K562 (cell line): Measurements from ENCODE around the gene ALKBH2. TPM values are rescaled to one million over a fixed set of nuclear protein-coding genes. Genes with fewer than 3 reads are reported as not detected.

Experiments
- ATAC-seq: fragments of 200-7000 bp; cut with Tn5 transposase; 3 replicates; pipeline ENCODE4 v1.9.1; 2020; ENCODE audit warnings: moderate library complexity
- BruUV-seq: library from RNA; stranded (reverse); fragments of 400-500 nt; replicated peaks from 2 replicates; lab custom pipeline; 2021; lab: Mats Ljungman, UMichigan
- CTCF ChIA-PET: fragments of 300-600 bp; formaldehyde crosslinking; extraction: SDS; loops from one replicate; lab custom pipeline; 2021; ENCODE audit warnings: low intra/inter-chr PET ratio; lab: Yijun Ruan, JAX
- POLR2A ChIA-PET: fragments of 300-600, 350-650 bp; sonication (Branson Sonifier 250); formaldehyde crosslinking; extraction: SDS; loops from one replicate; lab custom pipeline; 2021; ENCODE audit warnings: antibody characterized with exemption, inconsistent platforms; lab: Yijun Ruan, JAX
- DNase-seq, 4 experiments: peaks; one replicate each; pipeline versions ENCODE4 v3.0.0 to v3.0.0-alpha.2; 2011 to 2018; ENCODE audit warnings: low spot score in 3 of 4, mixed read lengths in 3 of 4; ENCODE audit errors: extremely low read depth in 1 of 4
- FAIRE-seq: peaks from 2 replicates; lab custom pipeline; 2011; peaks lifted over from hg19 to GRCh38; lab: Jason Lieb, UNC
- H2AFZ ChIP-seq: 2 replicates; pipeline ENCODE4 v1.6.0; 2011; ENCODE audit warnings: low read depth, low read length, control low read depth, inconsistent platforms
- H3K27ac ChIP-seq: fragments of 200-600 bp; 3 replicates; pipeline ENCODE4 v1.8.0; 2011; ENCODE audit warnings: low read depth, mild to moderate bottlenecking, control low read depth, inconsistent platforms, low read length, moderate library complexity, mixed read lengths; ENCODE audit errors: extremely low read depth
- H3K27me3 ChIP-seq, 2 experiments: fragments of 300-600 bp in 1 of 2; 2 replicates in 1 of 2; 3 replicates in 1 of 2; pipeline versions ENCODE4 v1.6.0 to v1.8.0; 2011; ENCODE audit warnings: inconsistent platforms in 2 of 2, low read length in 2 of 2, mild to moderate bottlenecking in 1 of 2, mixed read lengths in 1 of 2, moderate library complexity in 1 of 2; ENCODE audit not compliant: control insufficient read depth in 2 of 2, insufficient read depth in 2 of 2
- H3K36me3 ChIP-seq: fragments of 300-600 bp; 3 replicates; pipeline ENCODE4 v1.8.0; 2011; ENCODE audit warnings: mild to moderate bottlenecking, low read length, inconsistent platforms; ENCODE audit not compliant: control insufficient read depth, insufficient read depth
- H3K4me1 ChIP-seq, 2 experiments: fragments of 200-600 bp in 1 of 2; replicated peaks in 1 of 2; 2 replicates in 1 of 2; 3 replicates in 1 of 2; pipeline versions ENCODE4 v1.5.1 to v1.8.0; 2011; ENCODE audit warnings: inconsistent platforms in 2 of 2, low read length in 2 of 2, mild to moderate bottlenecking in 1 of 2, mixed read lengths in 1 of 2, moderate library complexity in 1 of 2; ENCODE audit not compliant: control insufficient read depth in 2 of 2, insufficient read depth in 2 of 2
- H3K4me2 ChIP-seq: 2 replicates; pipeline ENCODE4 v1.6.1; 2011; ENCODE audit warnings: low read length, control low read depth, inconsistent platforms, mixed read lengths; ENCODE audit not compliant: insufficient read depth
- H3K4me3 ChIP-seq: fragments of 200-600 bp; sonication (generic), shearing (Covaris generic); 2 replicates; pipeline ENCODE4 v1.5.1; 2016; ENCODE audit warnings: control low read depth, inconsistent platforms
- H3K79me2 ChIP-seq: fragments of 200-600 bp; 3 replicates; pipeline ENCODE4 v1.8.0; 2011; ENCODE audit warnings: low read length, inconsistent platforms; ENCODE audit not compliant: control insufficient read depth, insufficient read depth
- H3K9ac ChIP-seq, 2 experiments: 2 replicates each; pipeline versions ENCODE4 v1.6.0 to v1.6.1; 2011; ENCODE audit warnings: low read depth in 2 of 2, low read length in 2 of 2, control low read depth in 1 of 2, inconsistent platforms in 1 of 2, mild to moderate bottlenecking in 1 of 2, mixed read lengths in 1 of 2; ENCODE audit not compliant: insufficient read depth in 1 of 2
- H3K9me1 ChIP-seq: one replicate; pipeline ENCODE4 v1.6.0; 2011; ENCODE audit warnings: inconsistent platforms, mild to moderate bottlenecking, low read length, moderate library complexity; ENCODE audit not compliant: control insufficient read depth, insufficient read depth
- H3K9me3 ChIP-seq: replicated peaks from 2 replicates; pipeline ENCODE4 v1.5.1; 2011; ENCODE audit warnings: low read depth, low read length, inconsistent platforms; ENCODE audit not compliant: control insufficient read depth, insufficient read depth
- H4K20me1 ChIP-seq: replicated peaks from 2 replicates; pipeline ENCODE4 v1.6.1; 2011; ENCODE audit warnings: low read length, inconsistent platforms, mixed read lengths; ENCODE audit not compliant: control insufficient read depth, insufficient read depth
- CBX2 ChIP-seq: fragments of 200-600 bp; sonication (generic); IDR thresholded peaks from one replicate; pipeline ENCODE4 v1.6.1; 2012; ENCODE audit warnings: mild to moderate bottlenecking, low read length, inconsistent platforms; ENCODE audit not compliant: insufficient read depth, poor library complexity, severe bottlenecking
- GTF2A2 ChIP-seq: IDR thresholded peaks from 2 replicates; pipeline ENCODE4 v1.6.1; 2016; ENCODE audit warnings: mild to moderate bottlenecking, missing genetic modification characterization, missing compliant biosample characterization
- PHB2 ChIP-seq: fragments of 450-650 bp; IDR thresholded peaks from 2 replicates; pipeline ENCODE4 v1.6.1; 2017; ENCODE audit warnings: low read depth
- POLR3G ChIP-seq: IDR thresholded peaks from 2 replicates; pipeline ENCODE4 v1.6.1; 2011; ENCODE audit not compliant: insufficient read length, insufficient replicate concordance; ENCODE audit errors: extremely low read depth
- RAD21 ChIP-seq, 2 experiments: fragments of 250-450 bp in 1 of 2; fragments of 450-650 bp in 1 of 2; sonication (Bioruptor Pico) in 1 of 2; formaldehyde crosslinking in 1 of 2; IDR thresholded peaks in 1 of 2; conservative IDR thresholded peaks in 1 of 2; 2 replicates each; pipeline versions ENCODE4 v1.4.0 to v1.8.0; 2020 to 2022; ENCODE audit warnings: mild to moderate bottlenecking in 2 of 2, moderate library complexity in 1 of 2
- U2AF1 ChIP-seq: fragments of 200-400 bp; formaldehyde crosslinking; optimal IDR thresholded peaks from 2 replicates; pipeline ENCODE3; 2017; ENCODE audit warnings: mild to moderate bottlenecking, low read depth, low read length, moderate library complexity
- UBTF ChIP-seq, 2 experiments: IDR thresholded peaks; 2 replicates each; pipeline ENCODE4 v1.6.1; 2012; ENCODE audit warnings: improper control_type of control experiment in 2 of 2, low read depth in 2 of 2, low read length in 2 of 2, borderline replicate concordance in 1 of 2
- ZBTB8A ChIP-seq: fragments of 450-650 bp; IDR thresholded peaks from 2 replicates; pipeline ENCODE4 v1.6.1; 2018; ENCODE audit warnings: mild to moderate bottlenecking, moderate library complexity; ENCODE audit not compliant: partially characterized antibody
- ZEB2 ChIP-seq: fragments of 450-650 bp; IDR thresholded peaks from 2 replicates; pipeline ENCODE4 v1.6.1; 2016
- ZNF282 ChIP-seq: sonication (generic); formaldehyde crosslinking; IDR thresholded peaks from 2 replicates; pipeline ENCODE4 v1.8.1; 2023; ENCODE audit warnings: missing genetic modification reagents
- ZNF324 ChIP-seq: fragments of 250-450 bp; sonication (Bioruptor Pico); IDR thresholded peaks from 2 replicates; pipeline ENCODE4 v1.4.0; 2020; ENCODE audit warnings: mild to moderate bottlenecking
- ZNF449 ChIP-seq: fragments of 250-450 bp; sonication (Bioruptor Pico); IDR thresholded peaks from 2 replicates; pipeline ENCODE4 v1.8.0; 2022; ENCODE audit warnings: moderate library complexity, mild to moderate bottlenecking, inconsistent platforms
- WGBS: fragments of 100-300 bp; shearing (Covaris generic); methylation state at CpG from one replicate; pipeline ENCODE4 v1.1.6; 2016; ENCODE audit warnings: low coverage, mixed read lengths; ENCODE audit not compliant: insufficient coverage; ENCODE audit errors: missing lambda C conversion rate; 5-methylcytosine and 5-hydroxymethylcytosine counted together
- in situ Hi-C: fragments of 300-500 bp; cut with MboI; formaldehyde crosslinking; loops from 4 replicates; pipeline ENCODE4 v1.15.0; 2018; ENCODE audit warnings: inconsistent platforms, mixed read lengths
- intact Hi-C: fragments of 100-400 bp; cut with micrococcal nuclease; formaldehyde crosslinking; loops from 2 replicates; pipeline ENCODE4 v1.14.2; 2022
- polyA plus RNA-seq, 8 experiments: library from polyadenylated mRNA; depleted of rRNA in 4 of 8; stranded (reverse) in 5 of 8; unstranded in 3 of 8; fragments of >200 nt; fragmentation: Nextera tagmentation in 2 of 8; fragmentation: Illumina TruSeq in 1 of 8; extraction: Ambion mirVana in 2 of 8; extraction: Trizol in 1 of 8; gene quantifications; 2 replicates each; pipeline versions ENCODE4 v1.2.1 to v1.2.3, GENCODE V29; 2011 to 2014; ENCODE audit warnings: inconsistent platforms in 1 of 8, missing spikeins in 1 of 8
- total RNA-seq, 7 experiments: library from RNA; depleted of rRNA in 6 of 7; stranded (reverse); fragments of >200 nt in 6 of 7; fragmentation: Illumina TruSeq in 2 of 7; extraction: Trizol in 2 of 7; gene quantifications; 2 replicates each; pipeline versions ENCODE4 v1.2.1 to v1.2.3, GENCODE V29; 2011 to 2021; ENCODE audit warnings: low replicate concordance in 1 of 7

ALKBH2 gene
- total and polyA plus RNA-seq, 9 of the 15 experiments (the other 6 are each of a cell fraction or from before 2014, with no cell fraction given): 5.9 to 56.1 (median 41.9) TPM

- no TSS peak for BruUV-seq
- H2AFZ ChIP-seq: no peak overlapping the region
- H3K79me2 ChIP-seq: peaks cover 19% of the 10 kb centered on the region
- TF ChIP-seq ZBTB8A: no peak
- no peak for TF ChIP-seq U2AF1
- TF ChIP-seq CBX2: no peak
- TF ChIP-seq POLR3G: no peak
- no peak for TF ChIP-seq UBTF (IDR thresholded peaks at IDR 0.05; ENCODE audit: borderline replicate concordance in 1 of 2, low read depth in 2 of 2, low read length in 2 of 2)
- no peak for TF ChIP-seq ZNF449 (CRISPR knock-in tag)
- TF ChIP-seq ZNF324 (CRISPR knock-in tag): no peak
- TF ChIP-seq ZEB2: no peak
- TF ChIP-seq GTF2A2 (tag): no peak
- TF ChIP-seq PHB2: no peak
- TF ChIP-seq ZNF282 (CRISPR knock-in tag): no peak
- no peak for TF ChIP-seq RAD21 (CRISPR knock-in tag; conservative IDR thresholded peaks at IDR 0.05 in 1 of 2, IDR thresholded peaks at IDR 0.05 in 1 of 2)
- TF ChIP-seq, all 486 proteins: peak for 0
- Histone ChIP-seq H3K27ac (no peak overlapping the region), H3K27me3 (no peaks in the 10 kb centered on the region), H3K36me3 (peaks cover 71% of the 10 kb centered on the region), H3K9me1 (peaks cover 3% of the 10 kb centered on the region), H3K4me1 (peaks cover 6 to 9% of the 10 kb centered on the region in 2 experiments; a peak in 4 of 5 replicates), H3K4me2 (no peak overlapping the region), H4K20me1 (no peaks in the 10 kb centered on the region), H3K9ac (no peak overlapping the region), H3K4me3 (no peak overlapping the region), H3K9me3 (no peaks in the 10 kb centered on the region; the same call in 1 of the 2 replicates)
- no peak for ATAC-seq
- FAIRE-seq: no peak
- DNase-seq: no peak
- ChIA-PET CTCF (no interaction called here), POLR2A (interaction anchor here (0.8 to 2.6 kb wide), 2 partner anchors 10 to 454 kb away, joined by 3 to 9 read pairs; partner anchors contain the start of gene UNG)
- 82% methylated on average over 5 of the region's 5 CpGs for WGBS
- intact Hi-C loops: no loop called here
- in situ Hi-C loops: no loop called here
These were observed 6.0 kb downstream of the ALKBH2 start for GRCh38 chr12:109087250-109087649.
